Retinal pigment epithelial cell (primary cell): ENCODE results near the gene AGPAT3.

ENCODE experiments used
- DNase-seq: peaks from one replicate; pipeline ENCODE4 v3.0.0-alpha.2; 2010; ENCODE audit warnings: low read depth
- H3K4me3 ChIP-seq: 2 replicates; pipeline ENCODE4 v1.5.1; 2011; ENCODE audit warnings: mild to moderate bottlenecking, low read length, control low read depth, moderate library complexity
- TF ChIP-seq, protein P1 (sequence below): conservative IDR thresholded peaks from 2 replicates; pipeline ENCODE4 v1.5.1; 2011; ENCODE audit warnings: low read depth, low read length, control low read depth, inconsistent platforms

The AGPAT3 gene

DNA sequence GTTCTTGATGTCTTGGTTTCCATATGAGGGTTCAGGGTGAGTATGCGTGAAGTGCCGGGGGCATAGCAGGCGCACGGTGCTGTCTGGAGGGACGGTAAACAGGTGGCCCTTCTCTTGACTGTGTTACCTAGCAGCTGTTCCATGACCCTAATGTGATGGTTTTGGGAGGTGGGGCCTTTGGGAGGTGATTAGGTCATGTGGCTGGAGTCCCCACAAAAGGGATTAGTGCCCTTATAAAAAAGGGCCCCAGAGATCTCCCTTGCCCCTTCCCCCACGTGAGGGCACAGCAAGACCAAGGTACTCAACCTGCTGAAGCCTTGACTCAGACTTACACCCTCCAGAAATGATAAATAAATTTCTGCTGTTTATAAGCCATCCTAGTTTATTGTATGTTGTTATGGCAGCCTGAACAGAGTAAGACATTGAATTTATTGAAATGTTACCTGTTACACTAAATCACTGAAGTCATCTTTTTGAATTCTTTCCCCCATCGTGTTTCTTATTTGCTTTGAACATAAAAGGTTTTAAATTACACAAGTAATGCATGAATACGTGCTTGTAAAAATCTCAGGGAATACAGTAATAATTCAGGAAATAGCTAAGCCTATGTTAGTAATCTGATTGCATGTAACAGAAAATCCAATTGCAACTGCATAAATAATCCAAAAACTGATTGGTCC lies 162.7 kb downstream of the AGPAT3 start:
- no peak for DNase-seq
- TF ChIP-seq, protein P1, sequence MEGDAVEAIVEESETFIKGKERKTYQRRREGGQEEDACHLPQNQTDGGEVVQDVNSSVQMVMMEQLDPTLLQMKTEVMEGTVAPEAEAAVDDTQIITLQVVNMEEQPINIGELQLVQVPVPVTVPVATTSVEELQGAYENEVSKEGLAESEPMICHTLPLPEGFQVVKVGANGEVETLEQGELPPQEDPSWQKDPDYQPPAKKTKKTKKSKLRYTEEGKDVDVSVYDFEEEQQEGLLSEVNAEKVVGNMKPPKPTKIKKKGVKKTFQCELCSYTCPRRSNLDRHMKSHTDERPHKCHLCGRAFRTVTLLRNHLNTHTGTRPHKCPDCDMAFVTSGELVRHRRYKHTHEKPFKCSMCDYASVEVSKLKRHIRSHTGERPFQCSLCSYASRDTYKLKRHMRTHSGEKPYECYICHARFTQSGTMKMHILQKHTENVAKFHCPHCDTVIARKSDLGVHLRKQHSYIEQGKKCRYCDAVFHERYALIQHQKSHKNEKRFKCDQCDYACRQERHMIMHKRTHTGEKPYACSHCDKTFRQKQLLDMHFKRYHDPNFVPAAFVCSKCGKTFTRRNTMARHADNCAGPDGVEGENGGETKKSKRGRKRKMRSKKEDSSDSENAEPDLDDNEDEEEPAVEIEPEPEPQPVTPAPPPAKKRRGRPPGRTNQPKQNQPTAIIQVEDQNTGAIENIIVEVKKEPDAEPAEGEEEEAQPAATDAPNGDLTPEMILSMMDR = no peak
- no peak overlapping the region for H3K4me3 ChIP-seq

DNA sequence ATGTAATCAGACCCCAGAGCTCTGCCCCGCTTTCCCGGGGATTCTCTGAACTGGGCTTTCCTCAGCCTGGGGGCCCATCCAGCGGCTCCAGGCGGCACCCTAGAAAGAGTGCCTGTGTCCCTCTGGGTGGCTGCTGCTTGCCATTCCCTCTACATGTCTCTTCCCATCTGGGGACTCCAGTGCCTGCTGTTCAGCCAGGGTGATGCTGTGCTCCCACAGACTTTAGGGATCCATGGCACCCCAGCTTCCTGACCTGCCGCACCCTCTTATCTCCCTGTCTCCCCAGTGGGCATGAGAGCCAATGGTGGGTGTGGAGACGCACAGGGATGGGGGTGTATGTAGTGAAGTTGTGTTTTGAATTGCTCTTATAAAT lies 163.2 kb downstream of the AGPAT3 start:
- no peak for DNase-seq
- no peak overlapping the region for H3K4me3 ChIP-seq
- TF ChIP-seq, protein P1 = no peak

DNA sequence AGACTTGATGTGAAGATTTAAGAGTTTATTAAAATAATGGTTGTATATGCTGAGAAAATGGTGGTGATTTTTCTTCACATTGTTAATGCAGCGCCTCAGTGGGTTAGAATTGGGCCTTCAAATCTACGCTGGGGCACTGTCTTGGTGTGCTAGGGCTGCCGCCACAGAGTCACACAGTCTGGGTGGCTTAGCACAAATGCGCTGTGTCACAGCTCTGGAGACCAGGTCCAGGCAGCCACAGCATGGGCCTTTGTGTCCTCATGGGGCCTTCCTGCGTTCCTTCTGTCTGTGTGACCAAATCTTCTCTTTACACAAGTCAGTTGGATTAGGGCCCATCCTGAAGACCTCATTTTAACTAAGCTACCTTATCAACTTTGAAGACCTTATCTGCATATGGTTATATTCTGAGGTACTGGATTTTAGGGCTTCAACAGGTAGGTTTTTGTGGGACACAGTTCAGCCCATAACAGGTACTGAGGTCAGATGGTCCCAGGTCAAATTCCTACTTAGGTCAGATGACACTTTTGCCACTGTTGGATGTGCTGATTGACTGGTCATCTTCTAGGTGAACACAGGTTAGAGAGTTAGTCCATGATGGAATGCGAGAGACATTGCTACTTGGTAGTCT lies 164.6 kb downstream of the AGPAT3 start:
- DNase-seq = no peak
- no peak overlapping the region for H3K4me3 ChIP-seq
- TF ChIP-seq, protein P1 = no peak

GRCh38 chr21:44035244-44035643 lies 170.2 kb downstream of the AGPAT3 start:
- TF ChIP-seq, protein P1 = no peak
- DNase-seq = no peak
- no peak overlapping the region for H3K4me3 ChIP-seq
